ENCODE results near the gene KCNB1. TPM values are rescaled to one million over a fixed set of nuclear protein-coding genes. Genes with fewer than 3 reads are reported as not detected.

KCNB1 gene
- total RNA-seq, 2 experiments from 2014 or later, result not detected

GRCh38 chr20:49391404-49392245, 90.8 kb downstream of the KCNB1 start:
- Mint-ChIP-seq H3K4me3 (no peak overlapping the region), H3K27ac (no peak overlapping the region), H3K27me3 (peaks cover 10% of the 10 kb centered on the region), H3K4me1 (ENCODE audit: low read depth) (no peaks in the 10 kb centered on the region), H3K9me3 (no peaks in the 10 kb centered on the region), H3K36me3 (ENCODE audit: low read depth) (no peaks in the 10 kb centered on the region)
- ATAC-seq (no peak), DNase-seq (no peak)
- CTCF ChIA-PET, result no interaction called here
- POLR2A ChIA-PET, result no interaction called here
- intact Hi-C loops (cut with micrococcal nuclease), result no loop called here
- TF ChIP-seq CTCF (IDR thresholded peaks at IDR 0.05), result no peak

GRCh38 chr20:49389854-49390253, 92.6 kb downstream of the KCNB1 start:
- no peak for DNase-seq
- ChIA-PET CTCF (interaction anchor here (1.3 kb wide), 1 partner anchor 9 kb away, joined by 3 read pairs; no protein-coding TSS in a partner anchor), POLR2A (interaction anchor here (0.9 kb wide), 1 partner anchor 14 kb away, joined by 3 read pairs; no protein-coding TSS in a partner anchor)
- Mint-ChIP-seq H3K27me3 (peaks cover 15% of the 10 kb centered on the region), H3K4me1 (ENCODE audit: low read depth) (no peaks in the 10 kb centered on the region), H3K9me3 (no peaks in the 10 kb centered on the region), H3K36me3 (ENCODE audit: low read depth) (no peaks in the 10 kb centered on the region), H3K4me3 (no peak overlapping the region), H3K27ac (no peak overlapping the region)
- no peak for TF ChIP-seq CTCF (IDR thresholded peaks at IDR 0.05)
- no peak for ATAC-seq
- intact Hi-C loops (cut with micrococcal nuclease), result loop anchor here (10.0 kb wide), 1 partner anchor 95 kb away; the partner anchor contains the start of gene KCNB1

GRCh38 chr20:49388744-49389143, 93.7 kb downstream of the KCNB1 start:
- intact Hi-C loops (cut with micrococcal nuclease), result loop anchor here (10.0 kb wide), 1 partner anchor 96 kb away; the partner anchor contains the start of gene KCNB1

GRCh38 chr20:49387581-49387939, 94.9 kb downstream of the KCNB1 start:
- CTCF ChIA-PET, result no interaction called here
- no peak for TF ChIP-seq CTCF (IDR thresholded peaks at IDR 0.05)

More at GRCh38 chr20:49388744-49389143, 93.7 kb downstream of the KCNB1 start:
- POLR2A ChIA-PET, result interaction anchor here (0.9 kb wide), 1 partner anchor 15 kb away, joined by 3 read pairs; no protein-coding TSS in a partner anchor
- DNase-seq (no peak), ATAC-seq (no peak)
- H3K27ac Mint-ChIP-seq, result no peak overlapping the region
- H3K27me3 Mint-ChIP-seq, result peaks cover 18% of the 10 kb centered on the region
- no peaks in the 10 kb centered on the region for H3K4me1 Mint-ChIP-seq (ENCODE audit: low read depth)
- H3K4me3 Mint-ChIP-seq, result no peak overlapping the region
- no peaks in the 10 kb centered on the region for H3K36me3 Mint-ChIP-seq (ENCODE audit: low read depth)
- CTCF ChIA-PET, result interaction anchor here (1.3 kb wide), 1 partner anchor 11 kb away, joined by 3 read pairs; no protein-coding TSS in a partner anchor
- TF ChIP-seq CTCF (IDR thresholded peaks at IDR 0.05), result no peak
- H3K9me3 Mint-ChIP-seq, result no peaks in the 10 kb centered on the region

More at GRCh38 chr20:49387581-49387939, 94.9 kb downstream of the KCNB1 start:
- Mint-ChIP-seq H3K27ac (no peak overlapping the region), H3K4me1 (ENCODE audit: low read depth) (no peaks in the 10 kb centered on the region), H3K27me3 (peaks cover 24% of the 10 kb centered on the region), H3K9me3 (no peaks in the 10 kb centered on the region), H3K36me3 (ENCODE audit: low read depth) (no peaks in the 10 kb centered on the region), H3K4me3 (no peak overlapping the region)
- DNase-seq (no peak), ATAC-seq (no peak)
- POLR2A ChIA-PET, result no interaction called here
- intact Hi-C loops (cut with micrococcal nuclease), result loop anchor here (10.0 kb wide), 1 partner anchor 97 kb away; the partner anchor contains the start of gene KCNB1

Data from activated CD8-positive, alpha-beta T cell treated with anti-CD3 and anti-CD28 coated beads for 36 hours (primary cell).